ENCODE data around the gene PLXNA2. TPM values are rescaled to one million over a fixed set of nuclear protein-coding genes. Genes with fewer than 3 reads are reported as not detected.

The PLXNA2 gene
- 37.4 TPM for total RNA-seq

- peak; percentile 86 for DNase-seq (ENCODE audit: low spot score)
Observed at GRCh38 chr1:208243967-208244916, at the start of gene PLXNA2. TSS of gene PLXNA2 (minus strand) at chr1:208244384. CDS start at chr1:208217922, 26,462 bp downstream.

GRCh38 chr1:208292908-208293307 is 48.7 kb upstream of the PLXNA2 start:
- no peak for DNase-seq (ENCODE audit: low spot score)

DNA sequence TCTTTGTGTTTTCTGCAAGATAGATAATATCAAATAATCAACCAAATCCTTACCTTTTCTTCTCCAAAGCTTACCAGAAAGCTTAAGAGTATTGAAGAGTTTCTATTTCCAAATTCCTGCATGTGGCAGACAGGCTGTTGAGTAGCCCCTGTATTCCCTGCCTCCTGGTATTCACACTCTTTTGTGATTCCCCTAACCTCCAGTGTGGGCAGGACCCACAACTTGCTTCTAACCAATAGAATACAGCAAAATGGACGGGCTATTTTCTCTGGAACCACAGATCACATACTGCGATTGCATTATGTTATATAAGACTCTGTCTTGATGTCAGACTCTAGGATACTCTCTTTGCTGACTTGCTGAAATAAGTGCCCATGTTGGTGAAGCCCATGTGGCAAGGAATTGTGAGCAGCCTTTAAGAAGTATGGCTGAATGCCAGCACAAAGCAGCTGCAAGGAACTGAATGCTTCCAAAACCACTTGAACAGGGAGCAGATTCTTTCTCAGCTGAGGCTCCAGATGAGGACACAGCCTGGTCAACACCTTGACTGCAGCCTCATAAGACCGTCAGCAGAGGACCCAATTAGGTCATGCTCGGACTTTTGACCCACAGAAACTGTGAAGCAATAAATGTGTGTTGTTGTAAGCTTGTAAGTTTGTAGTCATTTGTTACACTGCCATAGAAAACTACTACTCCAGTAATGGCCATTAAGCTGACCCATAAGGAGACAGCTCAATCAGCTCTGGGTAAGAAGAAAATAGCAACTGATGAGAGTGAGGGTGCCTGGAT is 47.9 kb upstream of the PLXNA2 start:
- no peak for DNase-seq (ENCODE audit: low spot score)

DNA sequence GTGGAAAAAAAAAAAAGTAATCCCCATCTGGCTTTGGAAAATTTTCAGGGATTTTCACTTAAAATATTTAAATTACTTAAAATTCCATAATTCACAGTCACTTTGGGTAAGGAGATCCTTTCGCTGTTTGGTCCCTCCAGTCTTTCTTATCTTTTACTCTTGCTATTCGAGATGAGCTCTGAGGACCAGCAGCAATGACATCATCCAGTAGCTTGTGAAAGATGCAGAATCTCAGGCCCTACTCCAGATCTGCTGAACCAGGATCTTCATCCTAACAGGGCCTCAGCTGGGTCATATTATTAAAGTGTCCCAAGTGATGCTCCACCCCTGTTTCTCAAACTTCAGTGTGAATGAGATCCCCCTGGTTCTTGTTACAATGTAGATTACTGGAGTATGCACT is 46.9 kb upstream of the PLXNA2 start:
- no peak for DNase-seq (ENCODE audit: low spot score)

DNA sequence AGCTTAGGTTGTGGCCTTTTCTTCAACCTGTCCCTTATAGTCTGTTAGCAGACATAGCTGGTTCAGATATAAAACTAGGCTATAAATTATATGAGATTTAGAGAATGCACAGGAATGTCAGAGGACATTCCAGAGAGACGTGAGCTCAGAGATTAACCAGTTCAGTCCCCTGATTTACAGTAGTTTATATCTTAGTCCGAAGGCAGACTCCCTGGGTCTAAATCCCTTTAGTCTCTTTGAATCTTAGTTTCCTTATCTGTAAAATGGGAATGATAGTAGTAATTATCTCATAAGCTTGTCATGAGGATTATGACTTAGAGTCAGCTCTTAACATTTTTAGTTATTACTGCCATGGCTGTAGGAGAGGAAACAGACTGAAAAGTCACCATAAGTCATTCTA is 45.5 kb upstream of the PLXNA2 start:
- no peak for DNase-seq (ENCODE audit: low spot score)

DNA sequence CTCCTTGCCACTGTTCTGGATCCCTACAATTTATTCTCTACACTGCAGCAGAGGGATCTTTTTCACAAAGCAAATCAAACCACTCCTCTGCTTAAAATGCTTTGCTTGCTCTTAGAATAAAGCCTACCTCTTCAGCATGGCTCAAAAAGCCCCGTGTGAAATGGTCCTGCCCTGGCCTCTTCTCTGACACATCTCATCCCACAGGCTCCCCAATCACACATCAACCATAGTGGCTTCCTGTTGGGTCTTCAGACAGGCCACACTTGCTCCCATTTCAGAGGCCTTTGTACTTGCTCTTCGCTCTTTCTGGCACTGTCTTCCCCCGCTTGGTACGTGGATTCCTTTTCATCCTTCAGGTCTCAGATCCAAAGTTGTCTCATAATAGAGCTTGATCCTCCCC is 44.3 kb upstream of the PLXNA2 start:
- DNase-seq (ENCODE audit: low spot score) = no peak

- no peak for DNase-seq (ENCODE audit: low spot score)
Observed at GRCh38 chr1:208280681-208281450, 36.7 kb upstream of the PLXNA2 start.

DNA sequence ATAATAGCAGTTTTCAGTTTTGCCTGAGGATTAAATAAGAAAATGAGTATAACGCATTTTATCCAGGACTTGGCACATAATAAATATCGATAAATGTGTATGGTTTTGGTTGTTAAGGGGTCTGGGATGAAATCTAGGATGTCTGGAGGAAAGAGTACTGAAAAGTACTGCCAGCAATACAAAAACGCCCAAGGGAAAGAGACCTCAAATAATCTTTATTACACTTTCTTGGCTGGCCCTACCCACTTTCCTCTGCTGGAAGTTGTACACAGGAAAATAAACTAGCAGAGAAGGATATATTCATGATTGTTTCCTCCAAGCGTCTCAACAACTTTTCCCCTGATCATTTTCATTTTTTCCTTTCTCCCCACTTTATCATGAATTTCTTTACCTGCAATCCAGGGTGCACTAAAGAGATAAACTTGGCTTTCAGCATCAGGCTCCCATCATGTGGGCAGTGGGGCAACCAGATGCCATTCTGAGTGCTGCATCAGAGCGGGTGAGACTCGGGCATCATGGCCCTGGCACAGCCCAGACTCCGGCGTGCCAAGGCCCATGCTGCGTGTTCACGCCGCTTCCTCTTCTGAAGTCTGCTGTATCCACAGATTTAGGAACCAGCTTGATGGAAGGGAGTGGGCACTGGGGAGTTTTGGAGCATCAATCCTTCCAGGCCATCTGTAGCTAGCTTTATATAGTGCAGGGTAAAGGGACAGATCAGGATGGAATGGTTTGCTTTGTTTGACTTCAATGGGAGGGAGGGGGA is 35.8 kb upstream of the PLXNA2 start:
- DNase-seq (ENCODE audit: low spot score) = no peak

DNA sequence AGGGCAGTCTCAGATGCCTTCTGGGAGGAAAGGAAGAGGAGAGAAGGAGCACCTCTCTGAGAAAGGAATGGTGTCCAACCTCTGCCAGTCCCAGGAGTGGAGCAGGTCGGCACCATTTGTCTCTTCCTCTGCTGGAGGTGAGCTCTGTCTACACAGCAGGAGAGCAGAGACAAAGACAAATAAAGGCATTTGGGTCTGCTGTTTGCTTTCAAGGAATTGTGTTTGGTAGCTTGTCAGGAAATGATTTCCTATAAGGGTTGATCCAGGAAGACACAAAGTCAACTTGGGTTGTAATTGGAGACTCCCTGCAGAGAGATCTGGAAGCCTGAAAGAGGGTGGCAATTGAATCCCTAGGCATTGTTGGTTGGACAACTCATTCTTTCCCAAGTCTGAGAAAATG is 34.5 kb upstream of the PLXNA2 start:
- no peak for DNase-seq (ENCODE audit: low spot score)

GRCh38 chr1:208276757-208277435 is 32.7 kb upstream of the PLXNA2 start:
- DNase-seq (ENCODE audit: low spot score) = no peak

GRCh38 chr1:208275083-208275482 is 30.9 kb upstream of the PLXNA2 start:
- DNase-seq (ENCODE audit: low spot score) = no peak

- no peak for DNase-seq (ENCODE audit: low spot score)
Observed at GRCh38 chr1:208273386-208274017, 29.3 kb upstream of the PLXNA2 start.

GRCh38 chr1:208272713-208273112 is 28.5 kb upstream of the PLXNA2 start:
- DNase-seq (ENCODE audit: low spot score) = no peak

DNA sequence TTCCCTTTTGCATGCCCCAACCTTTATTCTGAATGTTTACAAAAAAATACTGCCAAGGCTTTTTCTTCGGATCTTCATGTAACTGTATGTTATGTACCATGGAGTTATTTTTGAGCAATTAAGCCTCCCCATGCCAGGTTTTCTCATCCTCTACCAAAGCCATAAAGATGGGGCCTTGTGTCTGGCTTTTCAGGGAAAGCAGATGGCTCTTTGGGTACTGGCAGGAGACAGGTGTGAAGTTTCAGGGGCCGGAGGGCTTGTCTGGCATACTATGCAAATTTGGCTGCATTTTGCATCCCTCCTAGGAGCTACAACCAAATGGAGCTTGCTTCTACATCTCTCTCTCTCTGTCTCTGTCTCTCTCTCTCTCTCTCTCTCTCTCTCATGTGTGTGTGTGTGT is 28.1 kb upstream of the PLXNA2 start:
- no peak for DNase-seq (ENCODE audit: low spot score)

- DNase-seq (ENCODE audit: low spot score) = no peak
Observed at GRCh38 chr1:208271236-208271635, 27.1 kb upstream of the PLXNA2 start.

DNA sequence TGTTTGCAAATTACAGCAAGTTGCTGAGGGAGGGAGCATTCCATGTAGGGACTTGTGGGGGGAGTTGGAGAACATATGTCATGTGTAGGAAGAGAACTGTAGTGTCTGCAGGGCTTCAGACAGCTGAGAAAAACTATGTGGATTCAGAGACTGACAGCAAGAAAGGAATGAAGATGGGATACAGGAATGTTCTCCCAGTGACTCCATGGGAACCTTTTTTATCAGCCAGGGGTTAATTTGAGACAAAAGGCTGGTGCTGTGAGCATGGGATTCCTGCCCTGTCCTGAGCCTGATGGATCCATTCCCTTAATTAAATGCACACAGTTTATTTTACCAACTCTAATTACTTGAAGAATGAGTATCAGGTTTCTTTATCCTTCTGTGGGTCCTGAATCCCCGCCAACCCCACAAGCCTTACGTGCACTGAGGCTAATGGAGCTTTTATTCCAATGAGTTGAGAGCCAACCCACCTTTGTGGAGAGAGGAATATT is 26.5 kb upstream of the PLXNA2 start:
- DNase-seq (ENCODE audit: low spot score) = no peak

- DNase-seq (ENCODE audit: low spot score) = no peak
Observed at GRCh38 chr1:208269338-208269666, 25.1 kb upstream of the PLXNA2 start.

DNA sequence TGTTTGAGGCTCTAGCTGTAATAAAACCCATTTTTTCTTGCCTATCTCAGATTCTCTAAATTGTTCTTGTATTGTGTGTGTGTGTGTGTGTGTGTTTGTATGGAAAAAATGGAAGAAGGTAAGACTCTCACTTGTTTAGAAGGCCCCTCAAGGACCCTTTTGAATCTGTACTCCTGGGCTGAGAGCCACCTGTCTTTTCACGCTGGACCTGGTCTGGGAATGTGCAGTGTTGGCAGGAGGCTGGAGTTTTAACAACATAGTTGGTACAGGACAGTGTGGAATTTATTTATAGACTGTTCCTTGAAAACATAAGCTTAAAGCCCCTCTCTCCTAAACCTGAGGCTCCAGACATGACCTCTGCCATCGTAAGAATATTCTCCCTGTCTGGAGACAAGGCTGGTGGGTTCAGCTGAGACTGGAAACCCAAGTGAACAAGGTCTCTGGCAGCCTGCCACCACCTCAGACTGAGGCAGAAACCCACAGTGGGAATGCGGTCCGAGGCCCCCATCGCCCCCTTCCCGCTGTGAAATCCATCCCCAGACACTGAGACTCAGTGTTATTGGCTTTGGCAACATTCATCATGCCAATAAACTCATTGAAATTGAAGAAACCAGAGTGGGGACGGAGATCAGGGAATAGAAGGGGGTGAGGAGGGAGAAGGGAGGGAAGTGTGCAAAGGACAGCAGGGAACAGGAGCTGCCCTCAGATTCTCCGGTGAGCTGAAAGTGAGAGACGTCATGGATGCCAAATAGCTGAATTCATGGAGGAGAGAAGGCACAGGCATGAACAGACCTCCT is 24.6 kb upstream of the PLXNA2 start:
- no peak for DNase-seq (ENCODE audit: low spot score)

GRCh38 chr1:208265525-208265924 is 21.3 kb upstream of the PLXNA2 start:
- DNase-seq (ENCODE audit: low spot score) = no peak
